Dermis lymphatic vessel endothelial cell (primary cell): ENCODE data around the gene PMPCB. TPM values are rescaled to one million over a fixed set of nuclear protein-coding genes. Genes with fewer than 3 reads are reported as not detected.

ENCODE experiments used
- total RNA-seq: library from RNA; depleted of rRNA; stranded (reverse); fragments of >200 nt; gene quantifications from 2 replicates; pipeline ENCODE4 v1.2.1, GENCODE V29; 2014

Gene PMPCB, protein sequence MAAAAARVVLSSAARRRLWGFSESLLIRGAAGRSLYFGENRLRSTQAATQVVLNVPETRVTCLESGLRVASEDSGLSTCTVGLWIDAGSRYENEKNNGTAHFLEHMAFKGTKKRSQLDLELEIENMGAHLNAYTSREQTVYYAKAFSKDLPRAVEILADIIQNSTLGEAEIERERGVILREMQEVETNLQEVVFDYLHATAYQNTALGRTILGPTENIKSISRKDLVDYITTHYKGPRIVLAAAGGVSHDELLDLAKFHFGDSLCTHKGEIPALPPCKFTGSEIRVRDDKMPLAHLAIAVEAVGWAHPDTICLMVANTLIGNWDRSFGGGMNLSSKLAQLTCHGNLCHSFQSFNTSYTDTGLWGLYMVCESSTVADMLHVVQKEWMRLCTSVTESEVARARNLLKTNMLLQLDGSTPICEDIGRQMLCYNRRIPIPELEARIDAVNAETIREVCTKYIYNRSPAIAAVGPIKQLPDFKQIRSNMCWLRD
- total RNA-seq, result 43.7 and 65.8 TPM in 2 replicates

DNA sequence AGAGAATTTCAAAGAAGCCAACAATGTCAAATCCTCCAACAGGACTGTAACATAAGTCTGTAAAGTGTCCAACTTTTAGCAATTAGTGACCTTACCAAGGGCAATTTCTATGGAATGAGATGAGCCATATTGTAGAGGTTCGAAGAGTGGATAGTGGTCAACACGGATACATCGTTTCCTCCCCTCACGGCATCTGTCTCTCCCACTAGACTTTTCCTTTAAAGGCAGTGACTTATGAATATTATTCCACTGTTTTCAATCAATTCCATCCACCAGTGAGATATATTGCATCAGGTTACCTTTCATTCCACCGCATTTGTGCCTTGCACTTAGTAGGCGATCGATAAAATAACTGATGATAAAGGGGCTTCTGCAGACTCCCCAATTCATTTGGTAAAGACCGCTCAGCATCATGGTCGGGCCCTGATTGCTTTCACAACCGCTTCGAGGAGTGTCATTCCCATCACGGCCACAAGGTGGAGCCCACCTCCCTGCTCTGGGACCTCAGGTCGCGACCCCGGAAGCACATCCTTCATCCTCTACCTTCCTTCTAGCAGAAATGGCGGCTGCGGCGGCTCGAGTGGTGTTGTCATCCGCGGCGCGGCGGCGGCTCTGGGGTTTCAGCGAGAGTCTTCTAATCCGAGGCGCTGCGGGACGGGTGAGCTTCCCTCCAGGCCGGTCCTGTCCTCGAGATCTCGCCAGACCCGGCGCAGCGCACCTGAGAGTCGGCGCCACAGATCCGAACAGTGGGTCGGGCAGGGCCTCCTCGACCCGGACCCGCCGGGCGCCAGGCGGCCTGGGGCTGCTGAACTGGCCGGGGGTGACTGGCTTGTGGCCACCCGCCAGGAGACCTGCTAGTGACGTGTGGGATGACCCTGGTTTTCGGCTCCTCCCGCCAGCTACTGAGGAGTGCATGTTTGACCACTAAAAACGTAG is at the start of gene PMPCB:
Gene PMPCB (plus strand): TSS at position 535 of the 936 bp plus-strand sequence. CDS start 25 bp downstream, at position 560.

DNA sequence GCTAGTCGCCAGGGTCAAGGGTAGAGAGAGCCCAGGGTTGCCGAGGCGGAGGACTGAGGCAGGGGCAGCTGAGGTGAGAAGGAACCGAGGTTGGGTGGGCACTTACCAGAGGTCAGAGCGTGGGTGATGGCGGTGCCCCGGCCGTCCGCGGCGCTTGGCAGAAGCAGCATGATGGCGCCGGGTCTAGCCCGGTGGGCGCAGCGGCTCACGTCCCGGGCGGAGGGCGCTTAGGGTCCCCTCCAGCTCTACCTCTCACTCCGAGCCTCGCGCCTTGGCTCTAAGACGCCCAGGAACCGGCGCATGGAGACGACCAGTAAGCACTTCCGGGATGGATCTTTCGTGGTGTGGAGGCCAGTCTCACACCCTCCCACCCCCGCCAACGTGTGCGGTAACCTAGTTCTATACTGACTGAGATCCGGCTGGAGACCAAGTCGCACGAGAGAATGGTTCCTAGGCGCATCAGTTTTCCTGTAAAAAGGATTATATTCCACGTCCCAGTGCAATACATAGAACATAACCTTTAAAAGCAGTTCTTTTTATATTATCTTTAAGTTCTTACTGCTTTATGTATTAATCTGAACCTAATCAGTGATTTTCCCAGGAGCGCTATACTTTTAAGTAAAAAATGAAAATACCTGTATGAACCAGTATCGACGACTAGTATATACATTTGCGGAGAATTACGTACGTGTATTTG is 47.4 kb downstream of the PMPCB start, which contains the start of gene DNAJC2:
Gene DNAJC2 (minus strand): TSS at position 315 of the 697 bp plus-strand sequence. CDS start 145 bp downstream, at position 170.

DNA sequence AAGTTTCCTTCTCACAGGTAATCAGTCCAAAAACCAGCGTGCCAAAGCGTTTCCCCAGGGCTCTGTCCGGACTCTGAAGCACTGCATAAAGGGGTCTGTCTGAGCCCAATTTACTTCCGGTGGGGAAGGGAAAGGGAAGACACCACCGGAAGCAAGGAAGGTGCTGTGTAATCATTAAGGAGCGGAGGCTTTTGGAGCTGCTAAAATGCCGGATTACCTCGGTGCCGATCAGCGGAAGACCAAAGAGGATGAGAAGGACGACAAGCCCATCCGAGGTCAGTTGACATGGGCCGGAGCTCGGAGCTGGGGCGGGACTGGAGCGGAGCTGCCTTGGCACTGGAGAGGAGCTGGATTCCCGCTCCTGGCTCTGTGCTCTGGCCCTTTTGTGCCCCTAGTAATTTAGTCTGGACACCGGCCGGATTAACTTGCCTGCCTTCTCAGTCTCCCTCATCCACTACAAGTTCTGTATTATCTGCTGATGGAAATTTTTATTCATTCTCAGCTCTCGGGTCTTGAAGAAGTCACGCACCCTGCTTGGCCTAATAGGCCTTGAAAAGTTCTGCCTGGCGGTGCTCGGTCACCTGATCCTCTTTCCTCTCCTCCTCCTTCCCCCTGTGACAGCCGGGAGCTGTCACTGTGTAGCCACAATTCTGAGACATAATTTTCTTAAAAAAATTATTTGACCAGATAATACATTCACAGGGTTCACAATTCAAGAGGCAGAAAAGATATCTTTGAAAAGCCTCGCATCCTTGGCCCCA is 50.5 kb downstream of the PMPCB start, which contains the start of gene PSMC2:
Gene PSMC2 (plus strand): TSS at position 137 of the 761 bp plus-strand sequence. CDS start 69 bp downstream, at position 206.

Other genes with a start within 250 kb of the PMPCB start
- gene FBXL13, start 222.6 kb upstream of the PMPCB start, total RNA-seq, result 0.22 and 0.34 TPM in 2 replicates
- gene ARMC10, start 222.3 kb upstream of the PMPCB start, total RNA-seq, result 24.7 and 35.6 TPM in 2 replicates
- 2.8 and 4.0 TPM in 2 replicates for gene NAPEPLD, start 148.3 kb upstream of the PMPCB start, total RNA-seq
- 11.9 and 15.2 TPM in 2 replicates for gene DNAJC2, start 47.3 kb downstream of the PMPCB start, total RNA-seq
- 139 and 190 TPM in 2 replicates for gene PSMC2, start 50.2 kb downstream of the PMPCB start, total RNA-seq
- gene SLC26A5, start 148.8 kb downstream of the PMPCB start, total RNA-seq, result 1.5 and 2.3 TPM in 2 replicates